ENCODE measurements around the gene ZNF248. TPM values are rescaled to one million over a fixed set of nuclear protein-coding genes. Genes with fewer than 3 reads are reported as not detected.

The ZNF248 gene
- total RNA-seq, 1 experiment from 2014 or later, result 10.8 TPM

DNA sequence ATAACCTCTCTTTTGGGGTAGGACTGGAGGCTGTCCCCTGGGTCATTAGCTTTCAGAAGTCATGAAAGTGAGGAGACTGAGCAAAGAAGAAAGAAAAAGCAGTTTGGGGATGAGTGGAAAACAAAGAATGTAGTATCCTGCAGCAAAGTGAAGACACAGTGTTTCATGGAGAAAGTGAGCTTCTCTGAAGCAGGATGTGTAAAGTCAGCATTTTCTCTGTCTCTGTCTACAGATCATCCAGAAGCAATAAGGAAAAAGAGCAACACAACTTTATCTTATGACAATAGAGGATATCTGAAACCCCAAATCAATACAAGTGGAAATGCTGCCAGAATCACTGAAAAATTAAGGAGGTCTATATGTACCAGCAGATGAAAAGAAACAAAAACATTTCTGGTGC, 28.4 kb upstream of the ZNF248 start:
- Mint-ChIP-seq H3K36me3 (ENCODE audit: insufficient read depth, unreplicated experiment) (no peaks in the 10 kb centered on the region), H3K4me3 (ENCODE audit: low read depth, unreplicated experiment) (no peak overlapping the region), H3K4me1 (ENCODE audit: low read depth, unreplicated experiment) (no peaks in the 10 kb centered on the region), H3K9me3 (ENCODE audit: low read depth, unreplicated experiment) (peaks cover 26% of the 10 kb centered on the region), H3K27me3 (ENCODE audit: unreplicated experiment) (no peaks in the 10 kb centered on the region), H3K27ac (ENCODE audit: unreplicated experiment) (no peak overlapping the region)
- intact Hi-C loops (cut with micrococcal nuclease; ENCODE audit: unreplicated experiment), result no loop called here
- CTCF ChIA-PET, result no interaction called here
- TF ChIP-seq, protein P1, sequence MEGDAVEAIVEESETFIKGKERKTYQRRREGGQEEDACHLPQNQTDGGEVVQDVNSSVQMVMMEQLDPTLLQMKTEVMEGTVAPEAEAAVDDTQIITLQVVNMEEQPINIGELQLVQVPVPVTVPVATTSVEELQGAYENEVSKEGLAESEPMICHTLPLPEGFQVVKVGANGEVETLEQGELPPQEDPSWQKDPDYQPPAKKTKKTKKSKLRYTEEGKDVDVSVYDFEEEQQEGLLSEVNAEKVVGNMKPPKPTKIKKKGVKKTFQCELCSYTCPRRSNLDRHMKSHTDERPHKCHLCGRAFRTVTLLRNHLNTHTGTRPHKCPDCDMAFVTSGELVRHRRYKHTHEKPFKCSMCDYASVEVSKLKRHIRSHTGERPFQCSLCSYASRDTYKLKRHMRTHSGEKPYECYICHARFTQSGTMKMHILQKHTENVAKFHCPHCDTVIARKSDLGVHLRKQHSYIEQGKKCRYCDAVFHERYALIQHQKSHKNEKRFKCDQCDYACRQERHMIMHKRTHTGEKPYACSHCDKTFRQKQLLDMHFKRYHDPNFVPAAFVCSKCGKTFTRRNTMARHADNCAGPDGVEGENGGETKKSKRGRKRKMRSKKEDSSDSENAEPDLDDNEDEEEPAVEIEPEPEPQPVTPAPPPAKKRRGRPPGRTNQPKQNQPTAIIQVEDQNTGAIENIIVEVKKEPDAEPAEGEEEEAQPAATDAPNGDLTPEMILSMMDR (IDR thresholded peaks at IDR 0.05; ENCODE audit: unreplicated experiment), result no peak
- DNase-seq, result no peak
- no TSS peak for BruUV-seq (replicated peaks)

DNA sequence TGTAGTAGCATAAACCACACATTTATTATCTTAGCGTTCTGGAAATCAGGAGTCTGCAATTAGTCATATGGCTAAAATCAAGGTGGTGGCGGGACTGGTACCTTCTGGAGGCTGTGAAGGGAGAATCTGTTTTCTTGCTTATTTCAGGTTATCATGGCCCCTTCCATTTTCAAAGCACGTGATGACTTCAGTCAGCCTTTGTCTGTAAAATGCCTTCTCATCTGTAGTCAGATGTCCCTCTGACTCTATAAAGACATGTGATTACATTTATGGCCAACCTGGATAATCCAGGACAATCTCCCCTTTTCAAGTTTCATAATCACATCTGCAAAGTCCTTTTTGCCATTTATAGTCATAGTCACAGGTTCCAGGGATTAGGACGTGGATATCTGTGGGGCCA, 15.5 kb upstream of the ZNF248 start:
- Mint-ChIP-seq H3K9me3 (ENCODE audit: low read depth, unreplicated experiment) (peaks cover 2% of the 10 kb centered on the region), H3K36me3 (ENCODE audit: insufficient read depth, unreplicated experiment) (no peaks in the 10 kb centered on the region), H3K4me1 (ENCODE audit: low read depth, unreplicated experiment) (no peaks in the 10 kb centered on the region), H3K4me3 (ENCODE audit: low read depth, unreplicated experiment) (no peak overlapping the region), H3K27ac (ENCODE audit: unreplicated experiment) (no peak overlapping the region), H3K27me3 (ENCODE audit: unreplicated experiment) (no peaks in the 10 kb centered on the region)
- CTCF ChIA-PET, result no interaction called here
- no peak for DNase-seq
- no TSS peak for BruUV-seq (replicated peaks)
- TF ChIP-seq, protein P1 (IDR thresholded peaks at IDR 0.05; ENCODE audit: unreplicated experiment), result no peak
- intact Hi-C loops (cut with micrococcal nuclease; ENCODE audit: unreplicated experiment), result no loop called here

DNA sequence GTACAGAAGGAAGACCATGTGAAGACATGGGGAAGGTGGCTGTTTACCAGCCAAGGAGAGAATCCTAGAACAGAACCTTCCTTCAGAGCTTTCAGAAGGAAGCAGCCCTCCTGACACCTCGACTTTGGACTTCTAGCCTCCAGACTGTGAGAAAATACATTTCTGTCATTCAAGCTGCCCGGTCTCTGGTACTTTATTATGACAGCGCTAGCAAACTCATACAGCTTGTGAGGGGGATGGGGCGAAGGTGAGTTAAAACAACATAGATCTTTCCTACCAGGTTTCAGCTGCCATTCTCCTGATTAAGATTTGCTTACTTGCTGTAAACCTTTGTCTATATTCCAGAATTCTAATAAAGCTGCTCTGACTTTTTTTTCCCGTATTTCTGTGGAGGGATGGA, 14.9 kb upstream of the ZNF248 start:
- no peaks in the 10 kb centered on the region for H3K27me3 Mint-ChIP-seq (ENCODE audit: unreplicated experiment)
- intact Hi-C loops (cut with micrococcal nuclease; ENCODE audit: unreplicated experiment), result no loop called here
- no peak overlapping the region for H3K4me3 Mint-ChIP-seq (ENCODE audit: low read depth, unreplicated experiment)
- DNase-seq, result no peak
- no peak overlapping the region for H3K27ac Mint-ChIP-seq (ENCODE audit: unreplicated experiment)
- H3K36me3 Mint-ChIP-seq (ENCODE audit: insufficient read depth, unreplicated experiment), result no peaks in the 10 kb centered on the region
- CTCF ChIA-PET, result no interaction called here
- TF ChIP-seq, protein P1 (IDR thresholded peaks at IDR 0.05; ENCODE audit: unreplicated experiment), result no peak
- H3K9me3 Mint-ChIP-seq (ENCODE audit: low read depth, unreplicated experiment), result peaks cover 2% of the 10 kb centered on the region
- BruUV-seq (replicated peaks), result no TSS peak
- no peaks in the 10 kb centered on the region for H3K4me1 Mint-ChIP-seq (ENCODE audit: low read depth, unreplicated experiment)

DNA sequence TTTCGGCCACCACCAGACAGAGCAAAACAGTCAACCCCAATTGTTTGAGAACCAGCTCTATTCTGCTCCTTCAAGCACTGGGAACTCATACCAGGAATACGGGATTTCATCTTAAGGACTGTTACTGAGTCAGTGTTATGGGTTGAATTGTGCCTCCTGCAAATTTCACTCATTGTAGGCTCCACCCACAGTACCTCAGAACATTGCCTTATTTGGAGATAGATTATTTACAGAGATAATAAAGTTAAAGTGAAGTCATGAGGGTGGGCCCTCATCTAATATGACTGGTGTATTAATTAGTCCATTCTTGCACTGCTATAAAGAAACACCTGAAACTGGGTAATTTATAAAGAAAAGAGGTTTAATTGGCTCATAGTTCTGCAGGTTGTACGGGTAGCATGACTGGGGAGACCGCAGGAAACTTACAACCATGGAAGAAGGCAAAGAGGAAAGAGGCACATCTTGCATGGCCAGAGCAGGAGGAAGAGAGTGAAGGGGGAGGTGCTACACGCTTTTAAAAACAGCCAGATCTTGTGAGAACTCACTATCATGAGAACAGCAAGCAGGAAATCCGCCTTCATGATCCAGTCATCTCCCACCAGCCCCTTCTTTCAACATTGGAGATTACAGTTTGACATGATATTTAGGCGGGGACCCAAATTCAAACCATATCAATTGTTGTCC, 14.3 kb upstream of the ZNF248 start:
- H3K9me3 Mint-ChIP-seq (ENCODE audit: low read depth, unreplicated experiment), result peaks cover 2% of the 10 kb centered on the region
- DNase-seq, result no peak
- H3K36me3 Mint-ChIP-seq (ENCODE audit: insufficient read depth, unreplicated experiment), result no peaks in the 10 kb centered on the region
- no TSS peak for BruUV-seq (replicated peaks)
- no peaks in the 10 kb centered on the region for H3K4me1 Mint-ChIP-seq (ENCODE audit: low read depth, unreplicated experiment)
- no peaks in the 10 kb centered on the region for H3K27me3 Mint-ChIP-seq (ENCODE audit: unreplicated experiment)
- no peak overlapping the region for H3K27ac Mint-ChIP-seq (ENCODE audit: unreplicated experiment)
- H3K4me3 Mint-ChIP-seq (ENCODE audit: low read depth, unreplicated experiment), result no peak overlapping the region
- CTCF ChIA-PET, result no interaction called here
- TF ChIP-seq, protein P1 (IDR thresholded peaks at IDR 0.05; ENCODE audit: unreplicated experiment), result no peak
- intact Hi-C loops (cut with micrococcal nuclease; ENCODE audit: unreplicated experiment), result no loop called here
